HG03469 (cell line): ENCODE results near the gene CAMTA2.
"Not testable (repeated sequence)": the region's sequence is repeated elsewhere in the genome, so short reads cannot be mapped to it uniquely, and the experiment has no call there.

Experiments used
- ATAC-seq: cut with Tn5 transposase; IDR thresholded peaks from one replicate; pipeline ENCODE4 v1.9.1; 2021; ENCODE audit warnings: mild to moderate bottlenecking, moderate library complexity, moderate number of reproducible peaks; ENCODE audit not compliant: unreplicated experiment

The CAMTA2 gene

DNA sequence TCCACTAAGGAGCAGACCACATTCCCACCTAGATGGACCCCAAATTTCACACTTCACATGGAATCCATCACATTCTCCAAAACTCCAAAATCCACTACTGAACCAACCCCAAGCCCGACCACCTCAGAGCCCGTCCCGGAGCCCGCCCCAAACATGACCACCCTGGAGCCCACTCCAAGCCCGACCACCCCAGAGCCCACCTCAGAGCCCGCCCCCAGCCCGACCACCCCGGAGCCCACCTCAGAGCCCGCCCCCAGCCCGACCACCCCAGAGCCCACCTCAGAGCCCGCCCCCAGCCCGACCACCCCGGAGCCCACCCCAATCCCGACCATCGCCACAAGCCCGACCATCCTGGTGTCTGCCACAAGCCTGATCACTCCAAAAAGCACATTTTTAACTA is 53.8 kb downstream of the CAMTA2 start:
- ATAC-seq: no peak

DNA sequence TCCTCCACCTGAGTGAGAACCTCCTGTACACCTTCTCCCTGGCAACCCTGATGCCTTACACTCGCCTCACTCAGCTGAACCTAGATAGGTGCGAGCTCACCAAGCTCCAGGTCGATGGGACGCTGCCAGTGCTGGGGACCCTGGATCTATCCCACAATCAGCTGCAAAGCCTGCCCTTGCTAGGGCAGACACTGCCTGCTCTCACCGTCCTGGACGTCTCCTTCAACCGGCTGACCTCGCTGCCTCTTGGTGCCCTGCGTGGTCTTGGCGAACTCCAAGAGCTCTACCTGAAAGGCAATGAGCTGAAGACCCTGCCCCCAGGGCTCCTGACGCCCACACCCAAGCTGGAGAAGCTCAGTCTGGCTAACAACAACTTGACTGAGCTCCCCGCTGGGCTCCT is 54.7 kb downstream of the CAMTA2 start:
- no peak for ATAC-seq

DNA sequence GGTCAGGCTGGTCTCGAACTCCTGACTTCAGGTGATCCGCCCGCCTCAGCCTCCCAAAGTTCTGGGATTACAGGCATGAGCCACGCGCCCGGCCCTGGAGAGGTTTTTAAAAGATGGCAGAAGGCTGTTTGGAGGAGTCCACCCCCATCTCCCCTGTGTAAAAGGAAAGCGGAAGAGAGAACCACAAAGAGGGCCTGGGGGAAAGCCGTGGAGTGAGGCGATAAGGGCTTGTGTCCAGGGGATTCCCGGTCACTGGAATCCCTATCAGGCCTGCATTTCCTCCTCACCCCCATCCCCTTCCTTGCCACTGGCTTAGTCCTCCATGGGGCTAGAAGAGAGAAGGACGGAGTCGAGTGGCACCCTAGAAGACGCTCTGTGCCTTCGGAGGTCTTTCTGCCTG is 55.5 kb downstream of the CAMTA2 start, which contains the start of gene GP1BA:
TSS of gene GP1BA (plus strand) at position 315 of the 400 bp plus-strand sequence. CDS start 328 bp downstream, outside the sequence.
- no peak for ATAC-seq

DNA sequence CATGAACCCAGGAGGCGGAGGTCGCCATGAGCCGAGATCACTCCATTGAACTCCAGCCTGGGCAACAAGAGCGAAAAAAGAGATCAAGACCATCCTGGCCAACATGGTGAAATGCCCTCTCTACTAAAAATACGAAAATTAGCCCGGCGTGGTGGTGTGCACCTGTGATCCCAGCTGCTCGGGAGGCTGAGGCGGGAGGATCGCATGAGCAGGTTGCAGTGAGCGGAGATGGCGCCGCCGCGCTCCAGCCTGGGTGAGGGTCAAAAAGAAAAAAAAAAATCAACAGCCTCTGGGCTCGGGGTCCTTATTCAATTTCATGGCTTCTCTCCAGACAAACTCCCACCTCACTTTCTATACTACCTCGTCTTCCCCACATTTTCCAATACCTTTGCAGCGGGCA is 58.6 kb downstream of the CAMTA2 start:
- no peak for ATAC-seq

- not testable (repeated sequence) for ATAC-seq
Measured at GRCh38 chr17:4926577-4927335, 60.7 kb downstream of the CAMTA2 start.

DNA sequence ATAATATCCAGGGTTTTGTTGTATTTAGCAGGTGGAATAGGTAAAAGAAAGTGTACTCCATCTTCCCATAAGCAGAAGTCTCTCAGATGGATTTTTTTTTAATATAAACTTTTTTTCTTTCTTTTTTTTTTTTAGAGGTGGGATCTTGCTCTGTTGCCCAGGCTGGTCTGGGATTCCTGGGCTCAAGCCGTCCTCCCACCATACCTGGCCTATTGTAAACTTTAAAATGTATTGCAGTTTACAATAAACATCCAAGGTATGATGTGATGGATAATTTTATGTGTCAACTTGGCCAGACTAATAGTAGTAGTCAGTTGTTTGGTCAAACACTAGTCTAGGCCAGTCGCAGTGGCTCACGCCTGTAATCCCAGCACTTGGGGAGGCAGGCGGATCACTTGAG is 66.2 kb downstream of the CAMTA2 start:
- ATAC-seq: no peak

GRCh38 chr17:4920351-4921048 is 67.0 kb downstream of the CAMTA2 start:
- no peak for ATAC-seq

DNA sequence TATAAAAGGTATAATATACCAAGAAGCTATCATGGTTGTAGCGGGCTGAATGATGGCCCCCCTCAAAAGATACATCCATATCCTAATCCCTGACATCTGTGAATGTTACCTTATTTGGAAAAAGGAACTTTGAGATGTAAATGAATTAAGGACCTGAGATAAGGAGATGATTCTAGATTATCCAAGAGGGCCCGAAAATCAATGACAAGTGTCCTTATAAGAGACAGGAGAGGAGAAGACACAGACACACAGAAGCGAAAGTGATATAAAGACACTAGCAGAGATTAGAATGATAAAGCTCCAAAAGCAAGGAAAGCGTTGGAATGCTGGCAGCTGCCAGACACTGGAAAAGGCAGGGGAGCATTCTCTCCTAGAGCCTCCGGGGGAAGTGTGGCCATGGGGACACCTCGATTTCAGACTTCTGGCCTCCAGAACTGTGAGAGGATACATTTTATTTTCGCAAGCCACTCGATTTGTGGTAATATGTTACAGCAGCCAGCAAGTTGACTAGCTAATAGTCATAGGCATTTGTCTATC is 67.9 kb downstream of the CAMTA2 start:
- no peak for ATAC-seq
